NCI-H524 (cell line): Measurements from ENCODE around the gene TBC1D12.
"Not testable (repeated sequence)": the region's sequence is repeated elsewhere in the genome, so short reads cannot be mapped to it uniquely, and the experiment has no call there.

ENCODE experiments used
- DNase-seq, 2 experiments: peaks; one replicate each; lab custom pipeline; 2025; lab: John Stamatoyannopoulos, UW

TBC1D12 gene

DNA sequence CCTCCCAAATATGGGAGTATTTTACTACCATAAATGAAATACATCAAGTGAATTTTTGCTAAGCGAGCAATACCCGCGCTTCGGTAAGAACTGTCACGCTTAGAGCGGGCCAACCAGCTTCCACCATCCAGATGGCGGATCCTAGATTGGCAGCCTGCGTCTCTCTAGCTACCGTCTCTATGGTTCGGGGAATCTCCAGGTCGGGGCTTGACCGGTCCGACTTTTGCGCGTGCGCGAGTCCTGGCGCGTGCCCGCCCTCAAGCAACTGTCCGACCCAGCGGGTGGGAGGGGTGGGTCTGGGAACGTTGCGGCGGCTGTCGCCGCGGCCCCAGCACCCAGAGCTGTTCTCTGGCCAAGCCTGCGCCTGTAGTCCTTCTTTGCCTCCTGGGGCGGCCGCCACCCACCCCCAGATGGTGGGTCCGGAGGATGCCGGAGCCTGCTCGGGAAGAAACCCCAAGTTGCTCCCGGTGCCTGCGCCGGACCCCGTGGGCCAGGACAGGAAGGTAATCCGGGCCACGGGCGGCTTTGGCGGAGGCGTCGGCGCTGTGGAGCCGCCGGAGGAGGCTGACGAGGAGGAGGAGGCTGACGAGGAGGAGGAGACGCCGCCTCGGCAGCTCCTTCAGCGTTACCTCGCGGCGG lies at the start of gene TBC1D12:
TBC1D12 (plus strand) TSS at position 338 of the 639 bp plus-strand sequence; CDS start at position 411, 73 bp downstream.
- peak; percentile 68 to 86 for DNase-seq

DNA sequence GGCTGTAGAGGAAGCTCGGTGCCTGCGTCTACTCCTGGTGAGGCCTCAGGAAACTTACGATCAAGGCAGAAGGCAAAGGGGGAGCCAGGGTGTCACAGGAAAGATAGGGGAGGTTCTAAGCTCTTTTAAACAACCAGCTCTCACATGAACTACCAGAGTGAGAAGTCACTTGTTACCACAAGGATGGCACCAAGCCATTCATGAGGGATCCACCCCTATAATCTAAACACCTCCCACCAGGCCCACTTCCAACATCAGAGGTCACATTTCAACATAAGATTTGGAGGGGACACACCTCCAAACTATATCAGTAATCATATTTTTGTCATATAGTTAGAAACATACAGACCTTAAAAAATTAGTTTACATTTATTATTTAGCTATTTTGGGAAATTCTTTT lies 49.0 kb upstream of the TBC1D12 start:
- no peak for DNase-seq

DNA sequence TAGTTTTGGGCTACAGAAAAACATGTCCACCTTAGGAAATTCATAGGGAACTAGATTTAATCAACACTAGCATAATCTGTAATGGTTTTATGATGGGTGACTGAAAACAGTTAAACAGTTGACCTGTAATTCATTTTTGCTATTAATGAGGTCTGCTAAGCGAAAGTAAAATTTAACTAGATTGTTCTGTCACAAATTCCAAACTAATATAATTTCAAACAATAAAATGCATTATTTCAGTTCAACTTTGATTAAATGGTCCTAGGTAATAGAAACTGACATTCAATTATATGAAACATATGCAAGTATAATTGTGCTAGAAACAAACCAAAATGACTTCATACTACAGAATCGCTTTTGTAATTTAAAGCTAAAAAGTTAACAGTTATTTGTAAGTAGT lies 46.5 kb upstream of the TBC1D12 start:
- DNase-seq = no peak

DNA sequence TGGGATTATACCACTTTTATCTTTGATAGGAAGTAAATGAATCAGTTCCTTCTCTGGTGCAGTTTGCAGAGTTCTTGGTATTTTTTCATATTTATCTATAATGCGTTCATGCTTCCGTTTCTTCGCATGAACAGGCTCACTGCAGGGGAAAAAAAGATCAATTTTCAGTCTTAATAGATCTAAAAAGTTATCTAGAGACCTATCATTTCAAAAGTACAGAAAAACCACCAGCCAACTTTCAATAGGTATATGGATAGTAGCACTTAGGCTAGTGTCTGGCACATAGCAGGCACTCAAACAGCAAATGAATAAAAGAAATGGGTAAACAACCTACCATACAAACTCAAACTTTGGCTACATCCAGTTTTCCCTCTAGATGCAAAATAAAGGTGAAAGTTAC lies 45.1 kb upstream of the TBC1D12 start:
- no peak for DNase-seq

GRCh38 chr10:94358480-94358879 lies 43.9 kb upstream of the TBC1D12 start:
- DNase-seq = no peak

- no peak for DNase-seq
These were observed 41.1 kb upstream of the TBC1D12 start for GRCh38 chr10:94361171-94361794.

- peak; percentile 45 to 76 for DNase-seq
These were observed 39.7 kb upstream of the TBC1D12 start, which contains the start of gene NOC3L for GRCh38 chr10:94362360-94363250. Gene NOC3L, minus strand, starts transcription at chr10:94362939. Its CDS starts 101 bp downstream, at chr10:94362838.

DNA sequence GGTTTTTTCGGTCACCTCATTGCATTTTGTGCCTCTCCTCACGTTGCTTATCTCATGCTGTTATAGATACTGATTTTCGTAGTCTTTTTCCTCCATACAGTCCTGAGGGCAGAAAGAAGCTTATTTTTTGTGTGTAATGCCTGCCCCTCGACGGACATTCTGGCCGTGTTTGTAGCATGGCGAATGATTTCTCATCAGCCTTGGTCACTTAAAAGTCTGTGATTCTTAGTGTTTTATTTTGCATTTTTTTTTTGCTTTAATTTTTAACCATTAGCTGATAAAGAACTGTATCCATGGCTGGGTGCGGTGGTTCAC lies 39.1 kb upstream of the TBC1D12 start:
- DNase-seq = no peak

- DNase-seq = no peak
These were observed 37.9 kb upstream of the TBC1D12 start for GRCh38 chr10:94364482-94364881.

DNA sequence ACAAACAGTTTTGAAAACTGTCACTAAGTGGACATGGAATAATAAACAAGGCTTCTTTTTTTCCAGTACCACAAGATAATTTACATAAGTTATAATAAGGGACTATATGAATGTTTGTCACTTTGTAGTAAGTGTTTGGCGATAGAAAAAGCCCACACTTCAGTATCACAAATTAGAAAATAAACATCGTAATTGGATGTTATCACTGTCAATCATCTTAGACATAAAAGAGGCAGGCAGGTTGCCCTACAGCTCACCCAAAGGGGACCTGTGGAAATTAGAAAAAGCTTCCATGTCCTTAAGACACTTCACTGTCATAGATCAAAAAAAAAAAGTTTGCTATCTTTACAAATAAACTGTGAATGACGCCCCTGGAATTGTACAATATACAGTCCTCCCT lies 36.0 kb upstream of the TBC1D12 start:
- DNase-seq = no peak

DNA sequence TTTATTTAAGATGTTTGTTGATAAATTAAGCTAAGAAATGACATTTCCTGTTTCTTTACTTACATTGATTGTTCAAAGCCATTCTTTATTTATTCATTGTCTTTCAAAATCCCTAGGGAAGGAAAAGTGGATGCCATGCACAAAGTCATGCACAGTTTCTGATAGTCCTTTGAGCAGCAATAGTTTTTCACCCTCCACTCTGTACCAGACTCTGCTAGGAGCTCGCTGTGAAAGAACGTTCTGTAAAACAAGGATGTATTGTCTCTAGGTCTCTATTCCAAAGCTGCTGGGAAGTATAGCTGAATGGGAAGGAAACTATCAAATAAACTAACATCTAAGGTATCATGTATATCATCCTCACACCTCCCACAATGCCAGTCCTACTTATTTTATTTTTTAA lies 31.8 kb upstream of the TBC1D12 start:
- DNase-seq = no peak

- no peak for DNase-seq
These were observed 27.0 kb upstream of the TBC1D12 start for GRCh38 chr10:94375374-94375773.

GRCh38 chr10:94376865-94377264 lies 25.5 kb upstream of the TBC1D12 start:
- no peak for DNase-seq

- DNase-seq = no peak
These were observed 18.8 kb upstream of the TBC1D12 start for GRCh38 chr10:94383530-94383929.

- DNase-seq = not testable (repeated sequence)
These were observed 16.6 kb upstream of the TBC1D12 start for GRCh38 chr10:94385733-94386132.

GRCh38 chr10:94392117-94392516 lies 10.2 kb upstream of the TBC1D12 start:
- DNase-seq = not testable (repeated sequence)

DNA sequence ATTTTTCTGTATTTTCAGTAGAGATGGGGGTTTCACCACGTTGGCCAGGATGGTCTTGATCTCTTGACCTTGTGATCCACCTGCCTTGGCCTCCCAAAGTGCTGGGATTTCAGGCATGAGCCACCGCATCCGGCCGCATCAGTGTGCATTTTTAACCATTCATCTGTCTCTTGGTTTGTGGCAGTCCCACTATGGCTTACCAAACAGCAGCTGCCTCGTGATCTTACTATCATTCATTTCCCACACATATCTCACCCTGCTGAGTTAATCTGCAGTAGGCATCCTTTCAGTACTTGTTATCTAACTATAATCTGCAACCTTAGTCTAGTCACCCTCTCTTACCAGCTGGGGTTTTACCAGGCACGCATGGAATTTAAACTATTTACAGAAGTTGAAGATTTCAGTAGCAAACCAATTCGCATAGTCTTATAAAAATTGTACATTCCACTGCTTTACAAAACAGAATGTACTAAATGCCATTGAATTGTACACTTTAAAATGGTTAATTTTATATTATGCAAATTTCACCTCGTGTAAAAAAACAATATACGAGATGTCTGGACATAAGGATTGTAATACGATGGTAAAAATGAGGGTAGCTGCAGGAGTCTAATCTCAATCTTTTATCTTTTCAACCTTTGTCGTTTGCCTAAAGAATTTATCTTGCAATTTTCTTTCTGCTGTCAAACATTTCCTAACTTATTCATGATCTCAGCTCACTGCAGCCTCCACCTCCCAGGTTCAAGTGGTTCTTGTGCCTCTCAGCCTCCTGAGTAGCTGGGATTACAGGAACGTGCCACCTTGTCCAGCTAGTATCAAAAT lies 4.6 kb upstream of the TBC1D12 start:
- no peak for DNase-seq

- no peak for DNase-seq
These were observed 3.6 kb upstream of the TBC1D12 start for GRCh38 chr10:94398762-94399161.

GRCh38 chr10:94402843-94403379 lies 570 bp downstream of the TBC1D12 start:
- DNase-seq = peak in 1 of 2 experiments; percentile 0

- peak in 1 of 2 experiments; percentile 0 for DNase-seq
These were observed 1.3 kb downstream of the TBC1D12 start for GRCh38 chr10:94403380-94404213.

- DNase-seq = no peak
These were observed 3.1 kb downstream of the TBC1D12 start for GRCh38 chr10:94405406-94405805.
